GM23248 (cell line): ENCODE data around the gene RBFA. TPM values are rescaled to one million over a fixed set of nuclear protein-coding genes. Genes with fewer than 3 reads are reported as not detected.

Experiments
- DNase-seq: peaks from one replicate; pipeline ENCODE4 v3.0.0-alpha.2; 2015
- H2AFZ ChIP-seq: fragments of 200-600 bp; sonication (generic); 2 replicates; pipeline ENCODE4 v1.6.1; 2016; ENCODE audit warnings: antibody characterized with exemption
- H3F3A ChIP-seq: fragments of 200-600 bp; sonication (generic); 2 replicates; pipeline ENCODE4 v1.6.1; 2016; ENCODE audit warnings: mild to moderate bottlenecking, antibody characterized with exemption, mixed run types; ENCODE audit not compliant: insufficient read depth
- H3K27ac ChIP-seq: fragments of 200-600 bp; sonication (generic); 2 replicates; pipeline ENCODE4 v1.5.1; 2016; ENCODE audit warnings: mild to moderate bottlenecking
- H3K27me3 ChIP-seq: fragments of 200-600 bp; sonication (generic); replicated peaks from 2 replicates; pipeline ENCODE4 v1.6.1; 2016; ENCODE audit warnings: mild to moderate bottlenecking; ENCODE audit not compliant: insufficient read depth
- H3K36me3 ChIP-seq: fragments of 200-600 bp; sonication (generic); 2 replicates; pipeline ENCODE4 v1.6.1; 2016; ENCODE audit warnings: low read depth, mild to moderate bottlenecking
- H3K4me1 ChIP-seq: fragments of 200-600 bp; sonication (generic); 2 replicates; pipeline ENCODE4 v1.6.1; 2016; ENCODE audit warnings: mild to moderate bottlenecking; ENCODE audit not compliant: insufficient read depth
- H3K4me2 ChIP-seq: fragments of 200-600 bp; sonication (generic); one replicate; pipeline ENCODE4 v1.6.1; 2016; ENCODE audit warnings: mild to moderate bottlenecking; ENCODE audit not compliant: unreplicated experiment
- H3K4me3 ChIP-seq: fragments of 200-600 bp; sonication (generic); 2 replicates; pipeline ENCODE4 v1.5.1; 2016; ENCODE audit warnings: mild to moderate bottlenecking
- H3K79me2 ChIP-seq: fragments of 200-600 bp; sonication (generic); 2 replicates; pipeline ENCODE4 v1.6.1; 2016; ENCODE audit warnings: mild to moderate bottlenecking; ENCODE audit not compliant: insufficient read depth
- H3K9ac ChIP-seq: fragments of 200-600 bp; sonication (generic); 2 replicates; pipeline ENCODE4 v1.6.1; 2016; ENCODE audit warnings: mild to moderate bottlenecking
- H3K9me2 ChIP-seq: fragments of 200-600 bp; sonication (generic); 2 replicates; pipeline ENCODE4 v1.6.1; 2016; ENCODE audit warnings: mixed run types, mild to moderate bottlenecking, moderate library complexity; ENCODE audit not compliant: insufficient read depth
- H3K9me3 ChIP-seq: fragments of 200-600 bp; sonication (generic); one replicate; pipeline ENCODE4 v1.6.1; 2017; ENCODE audit warnings: low read depth
- H4K20me1 ChIP-seq: fragments of 200-600 bp; sonication (generic); 2 replicates; pipeline ENCODE4 v1.6.0; 2016; ENCODE audit not compliant: insufficient read depth
- EZH2 ChIP-seq: fragments of 200-600 bp; sonication (generic); IDR thresholded peaks from 2 replicates; pipeline ENCODE4 v1.6.1; 2018; ENCODE audit warnings: antibody characterized with exemption, mild to moderate bottlenecking; ENCODE audit not compliant: insufficient read depth, poor library complexity, severe bottlenecking
- EZH2phosphoT487 ChIP-seq: fragments of 200-600 bp; sonication (generic); IDR thresholded peaks from 2 replicates; pipeline ENCODE4 v1.6.1; 2018; ENCODE audit warnings: antibody characterized with exemption, moderate library complexity, mild to moderate bottlenecking, low read depth; ENCODE audit not compliant: insufficient read depth
- WGBS, 2 experiments: methylation state at CpG; one replicate each; pipeline ENCODE4 v1.1.6; 2015 to 2017; ENCODE audit warnings: low lambda C conversion rate in 2 of 2, low coverage in 1 of 2; ENCODE audit errors: missing lambda C conversion rate in 2 of 2; 5-methylcytosine and 5-hydroxymethylcytosine counted together
- in situ Hi-C: fragments of 300-500 bp; cut with MboI; formaldehyde crosslinking; loops from 2 replicates; pipeline ENCODE4 v1.15.0; 2020
- polyA plus RNA-seq: library from polyadenylated mRNA; unstranded; fragments of >200 nt; fragmentation: Nextera tagmentation; extraction: Ambion mirVana; gene quantifications from 2 replicates; pipeline ENCODE4 v1.2.1, GENCODE V29; 2016
- total RNA-seq: library from RNA; depleted of rRNA; stranded (reverse); fragments of >200 nt; shearing (Covaris generic); gene quantifications from 2 replicates; pipeline ENCODE4 v1.2.3, GENCODE V29; 2014; rRNA removed

RBFA gene
- total and polyA plus RNA-seq, 2 experiments from 2014 or later = 27.9 to 28.2 TPM

DNA sequence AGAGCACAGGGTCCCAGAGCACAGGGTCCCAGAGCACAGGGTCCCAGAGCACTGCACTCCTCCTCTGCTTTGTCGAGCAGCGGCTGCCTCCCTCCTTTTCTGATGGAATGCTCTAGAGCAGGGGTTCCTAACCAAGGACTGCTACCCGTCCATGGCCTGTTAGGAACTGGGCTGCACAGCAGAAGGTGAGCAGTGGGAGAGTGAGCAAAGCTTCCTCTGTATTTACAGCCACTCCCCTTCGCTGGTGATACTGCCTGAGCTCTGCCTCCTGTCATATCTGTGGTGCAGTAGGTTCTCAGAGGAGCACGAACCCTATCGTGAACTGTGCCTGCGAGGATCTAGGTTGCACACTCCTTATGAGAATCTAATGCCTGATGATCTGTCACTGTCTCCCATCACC lies 41.7 kb downstream of the RBFA start:
- Histone ChIP-seq H3K79me2 (no peaks in the 10 kb centered on the region), H3K9ac (no peak overlapping the region), H3F3A (no peaks in the 10 kb centered on the region), H3K9me2 (no peaks in the 10 kb centered on the region), H3K36me3 (no peaks in the 10 kb centered on the region), H3K4me1 (no peaks in the 10 kb centered on the region), H4K20me1 (no peaks in the 10 kb centered on the region), H3K27ac (no peak overlapping the region), H3K9me3 (no peaks in the 10 kb centered on the region), H2AFZ (no peak overlapping the region), H3K4me2 (no peak overlapping the region), H3K4me3 (no peak overlapping the region), H3K27me3 (no peaks in the 10 kb centered on the region)
- WGBS, 2 experiments = 79 to 92% methylated on average over 7 of the region's 7 CpGs
- in situ Hi-C loops = no loop called here
- DNase-seq = no peak
- TF ChIP-seq EZH2phosphoT487 (no peak), EZH2 (no peak)

GRCh38 chr18:80076379-80076778 lies 42.1 kb downstream of the RBFA start:
- H3K9me3 ChIP-seq = no peaks in the 10 kb centered on the region
- TF ChIP-seq EZH2phosphoT487 = no peak
- no peak for TF ChIP-seq EZH2
- no peak overlapping the region for H3K4me3 ChIP-seq
- H3K4me1 ChIP-seq = no peaks in the 10 kb centered on the region
- no peak for DNase-seq
- H4K20me1 ChIP-seq = no peaks in the 10 kb centered on the region
- no peak overlapping the region for H3K9ac ChIP-seq
- WGBS, 2 experiments = 84 to 87% methylated on average over 9 of the region's 9 CpGs
- no peaks in the 10 kb centered on the region for H3K36me3 ChIP-seq
- H2AFZ ChIP-seq = no peak overlapping the region
- H3F3A ChIP-seq = no peaks in the 10 kb centered on the region
- H3K79me2 ChIP-seq = no peaks in the 10 kb centered on the region
- no peaks in the 10 kb centered on the region for H3K9me2 ChIP-seq
- no peaks in the 10 kb centered on the region for H3K27me3 ChIP-seq
- no peak overlapping the region for H3K27ac ChIP-seq
- no peak overlapping the region for H3K4me2 ChIP-seq
- in situ Hi-C loops = no loop called here

DNA sequence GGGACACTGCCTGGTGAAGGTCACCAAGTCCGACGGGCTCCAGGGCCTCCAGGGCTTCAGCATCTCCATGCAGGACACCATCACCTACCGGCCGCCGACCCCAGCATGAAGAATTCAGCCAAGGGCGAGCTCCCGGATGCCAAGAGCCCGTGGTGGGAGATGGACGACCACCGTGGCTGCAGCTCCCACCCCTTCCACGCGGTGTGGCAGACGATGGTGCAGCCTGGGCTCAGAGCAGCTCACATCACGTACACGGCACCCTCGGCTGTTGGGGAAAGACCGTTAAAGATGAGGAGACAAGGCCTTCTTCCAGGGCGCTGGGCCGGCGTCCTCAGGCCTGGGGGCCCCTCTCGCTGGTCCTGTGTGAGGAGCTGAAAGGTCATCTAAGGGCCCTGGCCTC lies 43.6 kb downstream of the RBFA start:
- WGBS, 2 experiments = 86 to 87% methylated on average over 21 of the region's 21 CpGs
- TF ChIP-seq EZH2phosphoT487 (no peak), EZH2 (no peak)
- H3K4me2 ChIP-seq = no peak overlapping the region
- no peak overlapping the region for H3K4me3 ChIP-seq
- H3K9me2 ChIP-seq = no peaks in the 10 kb centered on the region
- no peaks in the 10 kb centered on the region for H3F3A ChIP-seq
- no peak overlapping the region for H3K27ac ChIP-seq
- DNase-seq = no peak
- no peaks in the 10 kb centered on the region for H3K27me3 ChIP-seq
- in situ Hi-C loops = no loop called here
- no peaks in the 10 kb centered on the region for H4K20me1 ChIP-seq
- no peaks in the 10 kb centered on the region for H3K4me1 ChIP-seq
- no peak overlapping the region for H3K9ac ChIP-seq
- H2AFZ ChIP-seq = no peak overlapping the region
- H3K79me2 ChIP-seq = no peaks in the 10 kb centered on the region
- no peaks in the 10 kb centered on the region for H3K36me3 ChIP-seq
- no peaks in the 10 kb centered on the region for H3K9me3 ChIP-seq

Other genes starting within 250 kb of the RBFA start
- gene KCNG2, start 236.5 kb upstream of the RBFA start, total RNA-seq = not detected in 2 replicates
- not detected in 2 replicates for gene KCNG2, start 236.5 kb upstream of the RBFA start, polyA plus RNA-seq
- gene SLC66A2, start 82.8 kb upstream of the RBFA start, total RNA-seq = 67.0 and 85.5 TPM in 2 replicates
- gene SLC66A2, start 82.8 kb upstream of the RBFA start, polyA plus RNA-seq = 33.1 and 33.5 TPM in 2 replicates
- 6.8 and 17.8 TPM in 2 replicates for gene HSBP1L1, start 69.8 kb upstream of the RBFA start, total RNA-seq
- 27.0 and 28.7 TPM in 2 replicates for gene HSBP1L1, start 69.8 kb upstream of the RBFA start, polyA plus RNA-seq
- gene TXNL4A, start 45.9 kb upstream of the RBFA start, total RNA-seq = 17.4 and 28.5 TPM in 2 replicates
- gene TXNL4A, start 45.9 kb upstream of the RBFA start, polyA plus RNA-seq = 192 and 195 TPM in 2 replicates
- 11.3 and 14.3 TPM in 2 replicates for gene ADNP2, start 74.8 kb downstream of the RBFA start, total RNA-seq
- 3.5 and 3.7 TPM in 2 replicates for gene ADNP2, start 74.8 kb downstream of the RBFA start, polyA plus RNA-seq
- 0.22 TPM in 1 of 2 replicates, not detected in the other for gene PARD6G, start 213.1 kb downstream of the RBFA start, total RNA-seq
- 0.42 and 0.53 TPM in 2 replicates for gene PARD6G, start 213.1 kb downstream of the RBFA start, polyA plus RNA-seq